Measurements from ENCODE around the gene OTOP2.
"Not testable (repeated sequence)": the region's sequence is repeated elsewhere in the genome, so short reads cannot be mapped to it uniquely, and the experiment has no call there.

OTOP2 gene

DNA sequence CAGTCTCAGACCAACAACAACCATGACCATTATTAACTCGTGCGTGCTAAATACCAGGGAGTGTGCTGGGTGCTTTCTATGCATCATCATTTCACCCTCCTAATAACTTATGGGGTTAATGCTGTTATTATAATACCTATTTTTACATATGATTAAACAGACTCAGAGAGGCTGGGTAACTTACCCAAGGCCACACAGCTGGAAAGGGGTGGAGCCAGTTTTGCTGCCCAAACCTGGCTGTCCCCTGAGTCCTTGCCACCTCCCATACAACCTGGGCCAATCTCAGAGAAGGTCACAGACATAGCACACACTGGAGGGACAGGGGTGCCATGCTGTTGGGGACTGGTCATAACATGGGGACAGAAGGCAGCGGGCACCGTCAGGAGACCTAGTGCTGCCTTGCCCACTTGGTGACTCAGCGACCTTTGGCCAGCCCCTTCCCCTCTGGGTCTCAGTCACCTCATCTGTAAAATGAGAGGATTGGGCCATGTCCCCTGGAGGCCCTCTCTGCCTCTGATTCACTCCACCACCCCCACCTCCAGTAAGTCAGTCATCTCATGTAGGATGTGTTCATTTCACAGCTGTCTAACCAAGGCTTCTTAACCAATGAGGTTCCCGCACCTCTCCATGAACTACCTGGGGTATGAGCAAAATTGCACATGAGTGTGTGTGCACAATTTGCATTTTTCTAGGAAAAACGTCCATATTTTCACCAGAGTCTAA is 19.2 kb upstream of the OTOP2 start (continued):
- TF ChIP-seq OSR1 (CRISPR knock-in tag; IDR thresholded peaks at IDR 0.05) (no peak), ISL1 (CRISPR knock-in tag; IDR thresholded peaks at IDR 0.05) (no peak)
- TF ChIP-seq, protein P1, sequence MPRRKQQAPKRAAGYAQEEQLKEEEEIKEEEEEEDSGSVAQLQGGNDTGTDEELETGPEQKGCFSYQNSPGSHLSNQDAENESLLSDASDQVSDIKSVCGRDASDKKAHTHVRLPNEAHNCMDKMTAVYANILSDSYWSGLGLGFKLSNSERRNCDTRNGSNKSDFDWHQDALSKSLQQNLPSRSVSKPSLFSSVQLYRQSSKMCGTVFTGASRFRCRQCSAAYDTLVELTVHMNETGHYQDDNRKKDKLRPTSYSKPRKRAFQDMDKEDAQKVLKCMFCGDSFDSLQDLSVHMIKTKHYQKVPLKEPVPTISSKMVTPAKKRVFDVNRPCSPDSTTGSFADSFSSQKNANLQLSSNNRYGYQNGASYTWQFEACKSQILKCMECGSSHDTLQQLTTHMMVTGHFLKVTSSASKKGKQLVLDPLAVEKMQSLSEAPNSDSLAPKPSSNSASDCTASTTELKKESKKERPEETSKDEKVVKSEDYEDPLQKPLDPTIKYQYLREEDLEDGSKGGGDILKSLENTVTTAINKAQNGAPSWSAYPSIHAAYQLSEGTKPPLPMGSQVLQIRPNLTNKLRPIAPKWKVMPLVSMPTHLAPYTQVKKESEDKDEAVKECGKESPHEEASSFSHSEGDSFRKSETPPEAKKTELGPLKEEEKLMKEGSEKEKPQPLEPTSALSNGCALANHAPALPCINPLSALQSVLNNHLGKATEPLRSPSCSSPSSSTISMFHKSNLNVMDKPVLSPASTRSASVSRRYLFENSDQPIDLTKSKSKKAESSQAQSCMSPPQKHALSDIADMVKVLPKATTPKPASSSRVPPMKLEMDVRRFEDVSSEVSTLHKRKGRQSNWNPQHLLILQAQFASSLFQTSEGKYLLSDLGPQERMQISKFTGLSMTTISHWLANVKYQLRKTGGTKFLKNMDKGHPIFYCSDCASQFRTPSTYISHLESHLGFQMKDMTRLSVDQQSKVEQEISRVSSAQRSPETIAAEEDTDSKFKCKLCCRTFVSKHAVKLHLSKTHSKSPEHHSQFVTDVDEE (CRISPR knock-in tag; IDR thresholded peaks at IDR 0.05), result no peak

DNA sequence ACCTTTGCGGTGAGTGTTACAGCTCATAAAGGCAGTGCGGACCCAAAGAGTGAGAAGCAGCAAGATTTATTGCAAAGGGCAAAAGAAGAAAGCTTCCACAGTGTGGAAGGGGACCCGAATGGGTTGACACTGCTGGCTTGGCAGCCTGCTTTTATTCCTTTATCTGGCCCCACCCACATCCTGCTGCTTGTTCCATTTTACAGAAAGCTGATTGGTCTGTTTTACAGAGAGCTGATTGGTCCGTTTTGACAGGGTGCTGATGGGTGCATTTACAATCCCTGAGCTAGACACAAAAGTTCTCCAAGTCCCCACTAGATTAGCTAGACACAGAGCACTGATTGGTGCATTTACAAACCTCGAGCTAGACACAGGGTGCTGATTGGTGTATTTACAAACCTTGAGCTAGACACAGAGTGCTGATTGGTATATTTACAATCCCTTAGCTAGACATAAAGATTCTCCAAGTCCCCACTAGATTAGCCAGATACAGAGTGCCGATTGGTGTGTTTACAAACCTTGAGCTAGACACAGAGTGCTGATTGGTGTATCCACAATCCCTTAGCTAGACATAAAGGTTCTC is 17.8 kb upstream of the OTOP2 start:
- ATAC-seq, result not testable (repeated sequence)

GRCh38 chr17:74907012-74907411 is 17.1 kb upstream of the OTOP2 start:
- no peak for ATAC-seq

GRCh38 chr17:74909097-74909496 is 15.0 kb upstream of the OTOP2 start:
- not testable (repeated sequence) for ATAC-seq

More at GRCh38 chr17:74907012-74907411, 17.1 kb upstream of the OTOP2 start:
- TF ChIP-seq PATZ1 (CRISPR knock-in tag; IDR thresholded peaks at IDR 0.05; ENCODE audit: borderline replicate concordance) (no peak), OSR1 (CRISPR knock-in tag; IDR thresholded peaks at IDR 0.05) (no peak), BACH2 (CRISPR knock-in tag; IDR thresholded peaks at IDR 0.05; ENCODE audit: borderline replicate concordance) (no peak), ESRRG (CRISPR knock-in tag; IDR thresholded peaks at IDR 0.05) (no peak), TCF4 (CRISPR knock-in tag; IDR thresholded peaks at IDR 0.05; ENCODE audit: borderline replicate concordance) (no peak), ZNF565 (CRISPR knock-in tag; conservative IDR thresholded peaks at IDR 0.05; ENCODE audit: low read depth) (no peak), ZNF8 (CRISPR knock-in tag; IDR thresholded peaks at IDR 0.05) (no peak), TOX (CRISPR knock-in tag; IDR thresholded peaks at IDR 0.05; ENCODE audit: borderline replicate concordance) (no peak), ZC3H10 (CRISPR knock-in tag; IDR thresholded peaks at IDR 0.05) (no peak), CSRNP3 (CRISPR knock-in tag; IDR thresholded peaks at IDR 0.05) (no peak), PPARA (CRISPR knock-in tag; IDR thresholded peaks at IDR 0.05; ENCODE audit: borderline replicate concordance) (no peak), ARNTL (CRISPR knock-in tag; IDR thresholded peaks at IDR 0.05; ENCODE audit: borderline replicate concordance, low read depth) (no peak), ZFP3 (CRISPR knock-in tag; IDR thresholded peaks at IDR 0.05) (no peak), RARB (CRISPR knock-in tag; IDR thresholded peaks at IDR 0.05) (no peak), SNAI2 (CRISPR knock-in tag; IDR thresholded peaks at IDR 0.05) (no peak), ZNF70 (CRISPR knock-in tag; IDR thresholded peaks at IDR 0.05) (no peak), CSDC2 (CRISPR knock-in tag; IDR thresholded peaks at IDR 0.05) (no peak)
- TF ChIP-seq, protein P2, sequence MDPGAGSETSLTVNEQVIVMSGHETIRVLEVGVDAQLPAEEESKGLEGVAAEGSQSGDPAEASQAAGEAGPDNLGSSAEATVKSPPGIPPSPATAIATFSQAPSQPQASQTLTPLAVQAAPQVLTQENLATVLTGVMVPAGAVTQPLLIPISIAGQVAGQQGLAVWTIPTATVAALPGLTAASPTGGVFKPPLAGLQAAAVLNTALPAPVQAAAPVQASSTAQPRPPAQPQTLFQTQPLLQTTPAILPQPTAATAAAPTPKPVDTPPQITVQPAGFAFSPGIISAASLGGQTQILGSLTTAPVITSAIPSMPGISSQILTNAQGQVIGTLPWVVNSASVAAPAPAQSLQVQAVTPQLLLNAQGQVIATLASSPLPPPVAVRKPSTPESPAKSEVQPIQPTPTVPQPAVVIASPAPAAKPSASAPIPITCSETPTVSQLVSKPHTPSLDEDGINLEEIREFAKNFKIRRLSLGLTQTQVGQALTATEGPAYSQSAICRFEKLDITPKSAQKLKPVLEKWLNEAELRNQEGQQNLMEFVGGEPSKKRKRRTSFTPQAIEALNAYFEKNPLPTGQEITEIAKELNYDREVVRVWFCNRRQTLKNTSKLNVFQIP (CRISPR knock-in tag; IDR thresholded peaks at IDR 0.05; ENCODE audit: borderline replicate concordance, low read depth), result no peak
- TF ChIP-seq, protein P1 (CRISPR knock-in tag; IDR thresholded peaks at IDR 0.05), result no peak
- TF ChIP-seq, protein P3, sequence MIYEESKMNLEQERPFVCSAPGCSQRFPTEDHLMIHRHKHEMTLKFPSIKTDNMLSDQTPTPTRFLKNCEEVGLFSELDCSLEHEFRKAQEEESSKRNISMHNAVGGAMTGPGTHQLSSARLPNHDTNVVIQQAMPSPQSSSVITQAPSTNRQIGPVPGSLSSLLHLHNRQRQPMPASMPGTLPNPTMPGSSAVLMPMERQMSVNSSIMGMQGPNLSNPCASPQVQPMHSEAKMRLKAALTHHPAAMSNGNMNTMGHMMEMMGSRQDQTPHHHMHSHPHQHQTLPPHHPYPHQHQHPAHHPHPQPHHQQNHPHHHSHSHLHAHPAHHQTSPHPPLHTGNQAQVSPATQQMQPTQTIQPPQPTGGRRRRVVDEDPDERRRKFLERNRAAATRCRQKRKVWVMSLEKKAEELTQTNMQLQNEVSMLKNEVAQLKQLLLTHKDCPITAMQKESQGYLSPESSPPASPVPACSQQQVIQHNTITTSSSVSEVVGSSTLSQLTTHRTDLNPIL (CRISPR knock-in tag; IDR thresholded peaks at IDR 0.05; ENCODE audit: low read depth), result no peak

DNA sequence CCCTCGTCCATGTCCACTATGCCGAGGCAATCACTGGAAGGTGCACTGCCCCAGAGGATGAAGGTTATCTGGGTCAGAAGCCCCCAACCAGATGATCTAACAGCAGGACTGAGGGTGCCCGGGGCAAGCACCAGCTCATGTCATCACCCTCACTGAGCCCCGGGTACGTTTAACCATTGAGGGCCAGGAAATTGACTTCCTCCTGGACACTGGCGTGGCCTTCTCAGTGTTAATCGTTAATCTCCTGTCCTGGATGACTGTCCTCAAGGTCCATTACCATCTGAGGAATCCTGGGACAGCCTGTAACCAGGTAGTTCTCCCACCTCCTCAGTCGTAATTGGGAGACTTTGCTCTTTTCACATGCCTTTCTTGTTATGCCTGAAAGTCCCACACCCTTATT is 12.7 kb upstream of the OTOP2 start:
- not testable (repeated sequence) for ATAC-seq
